ENCODE data around the gene CYP1B1.
"Not testable (repeated sequence)": the region's sequence is repeated elsewhere in the genome, so short reads cannot be mapped to it uniquely, and the experiment has no call there.

The CYP1B1 gene

GRCh38 chr2:38098421-38099098 is 22.6 kb upstream of the CYP1B1 start:
- peak; percentile 46 for DNase-seq

GRCh38 chr2:38097988-38098385 is 22.0 kb upstream of the CYP1B1 start:
- no peak for DNase-seq

GRCh38 chr2:38097258-38097987 is 21.5 kb upstream of the CYP1B1 start:
- no peak for DNase-seq

- peak; percentile 44 for DNase-seq
Observed at GRCh38 chr2:38095996-38096861, 20.3 kb upstream of the CYP1B1 start.

- no peak for DNase-seq
Observed at GRCh38 chr2:38095079-38095995, 19.4 kb upstream of the CYP1B1 start.

- DNase-seq: peak; percentile 40
Observed at GRCh38 chr2:38093527-38094165, 17.7 kb upstream of the CYP1B1 start.

GRCh38 chr2:38092196-38092902 is 16.4 kb upstream of the CYP1B1 start:
- peak; percentile 41 for DNase-seq

- DNase-seq: no peak
Observed at GRCh38 chr2:38091760-38092159, 15.8 kb upstream of the CYP1B1 start.

- DNase-seq: no peak
Observed at GRCh38 chr2:38090928-38091327, 15.0 kb upstream of the CYP1B1 start.

- DNase-seq: not testable (repeated sequence)
Observed at GRCh38 chr2:38090212-38090611, 14.3 kb upstream of the CYP1B1 start.

GRCh38 chr2:38085998-38086698 is 10.2 kb upstream of the CYP1B1 start:
- not testable (repeated sequence) for DNase-seq

GRCh38 chr2:38084556-38084955 is 8.6 kb upstream of the CYP1B1 start:
- DNase-seq: not testable (repeated sequence)

GRCh38 chr2:38082727-38083126 is 6.8 kb upstream of the CYP1B1 start:
- DNase-seq: not testable (repeated sequence)

GRCh38 chr2:38080346-38080745 is 4.4 kb upstream of the CYP1B1 start:
- no peak for DNase-seq

GRCh38 chr2:38079116-38080052 is 3.4 kb upstream of the CYP1B1 start:
- DNase-seq: no peak

GRCh38 chr2:38077431-38077769 is 1.4 kb upstream of the CYP1B1 start:
- no peak for DNase-seq

- DNase-seq: peak; percentile 89
Observed at GRCh38 chr2:38076710-38077430, 919 bp upstream of the CYP1B1 start.

GRCh38 chr2:38076152-38076709 is 280 bp upstream of the CYP1B1 start:
- peak; percentile 89 for DNase-seq

All from femur (tissue), 1 donor.